GM12892 (cell line): ENCODE results near the gene TRIM66.

Source experiments
- POLR2A ChIP-seq: IDR thresholded peaks from 2 replicates; pipeline ENCODE4 v1.6.1; 2011; ENCODE audit warnings: low read depth, low read length, control low read depth
- POLR2AphosphoS5 ChIP-seq: IDR thresholded peaks from 2 replicates; pipeline ENCODE4 v1.6.1; 2011; ENCODE audit warnings: low read depth, low read length, control low read depth

- no peak for TF ChIP-seq POLR2A
- TF ChIP-seq POLR2AphosphoS5, result no peak
Observed at GRCh38 chr11:8721609-8722500, 39.4 kb upstream of the TRIM66 start.
